ENCODE data around the gene KRT15.

DNA sequence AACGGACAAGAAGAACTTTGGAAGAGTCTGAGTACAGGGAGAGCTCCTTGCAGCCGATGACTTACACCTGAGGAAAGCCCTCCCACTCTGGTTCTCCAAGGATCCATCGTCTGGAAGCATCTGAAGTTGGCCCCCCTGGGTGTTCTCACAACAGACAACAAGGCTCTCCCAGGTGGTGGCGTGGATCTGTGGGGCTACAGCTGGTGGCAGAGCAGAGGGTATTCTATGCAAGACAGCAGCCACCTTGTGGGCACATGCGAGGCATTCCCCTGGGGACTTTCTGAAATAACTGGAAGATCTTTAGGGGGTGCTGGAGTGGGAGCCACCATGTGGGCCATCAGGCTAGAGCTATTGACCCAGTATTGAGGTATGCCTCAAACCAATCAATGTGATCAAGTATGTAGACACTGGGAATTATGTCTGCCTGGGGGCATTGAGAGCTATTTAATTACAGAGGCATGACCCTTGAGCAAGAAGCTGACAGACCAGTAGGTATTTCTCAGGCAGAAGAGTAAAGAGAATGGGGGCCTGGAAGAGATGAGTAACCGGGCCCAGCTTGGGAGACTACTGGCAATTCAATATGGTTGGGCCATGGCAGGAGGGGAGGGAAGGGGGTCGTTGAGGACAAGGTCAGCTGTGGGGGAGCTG is 16.3 kb upstream of the KRT15 start:
- TF ChIP-seq, protein P1, sequence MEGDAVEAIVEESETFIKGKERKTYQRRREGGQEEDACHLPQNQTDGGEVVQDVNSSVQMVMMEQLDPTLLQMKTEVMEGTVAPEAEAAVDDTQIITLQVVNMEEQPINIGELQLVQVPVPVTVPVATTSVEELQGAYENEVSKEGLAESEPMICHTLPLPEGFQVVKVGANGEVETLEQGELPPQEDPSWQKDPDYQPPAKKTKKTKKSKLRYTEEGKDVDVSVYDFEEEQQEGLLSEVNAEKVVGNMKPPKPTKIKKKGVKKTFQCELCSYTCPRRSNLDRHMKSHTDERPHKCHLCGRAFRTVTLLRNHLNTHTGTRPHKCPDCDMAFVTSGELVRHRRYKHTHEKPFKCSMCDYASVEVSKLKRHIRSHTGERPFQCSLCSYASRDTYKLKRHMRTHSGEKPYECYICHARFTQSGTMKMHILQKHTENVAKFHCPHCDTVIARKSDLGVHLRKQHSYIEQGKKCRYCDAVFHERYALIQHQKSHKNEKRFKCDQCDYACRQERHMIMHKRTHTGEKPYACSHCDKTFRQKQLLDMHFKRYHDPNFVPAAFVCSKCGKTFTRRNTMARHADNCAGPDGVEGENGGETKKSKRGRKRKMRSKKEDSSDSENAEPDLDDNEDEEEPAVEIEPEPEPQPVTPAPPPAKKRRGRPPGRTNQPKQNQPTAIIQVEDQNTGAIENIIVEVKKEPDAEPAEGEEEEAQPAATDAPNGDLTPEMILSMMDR (IDR thresholded peaks at IDR 0.05; ENCODE audit: low read length): no peak
- TF ChIP-seq EZH2 (optimal IDR thresholded peaks at IDR 0.05; ENCODE audit: low read depth, low read length) (no peak), EZH2phosphoT487 (IDR thresholded peaks at IDR 0.05; ENCODE audit: low read length) (no peak)
